Tibial nerve (tissue), 3 donors: Measurements from ENCODE around the gene COX19.
"Not testable (repeated sequence)": the region's sequence is repeated elsewhere in the genome, so short reads cannot be mapped to it uniquely, and the experiment has no call there.

Experiments used
- POLR2A ChIP-seq, 2 donors: fragments of 450-650 bp; IDR thresholded peaks; one replicate each; pipeline ENCODE4 v1.6.1; 2017; ENCODE audit warnings: antibody characterized with exemption in 2 of 2, mild to moderate bottlenecking in 2 of 2, moderate library complexity in 2 of 2
- TF ChIP-seq, protein P1 (sequence below), 5 experiments: fragments of 200-600 bp in 3 of 5; fragments of 450-650 bp in 2 of 5; sonication (generic) in 3 of 5; IDR thresholded peaks; one replicate each; pipeline ENCODE4 v1.5.1; 2016 to 2019; ENCODE audit warnings: antibody characterized with exemption in 5 of 5, mild to moderate bottlenecking in 3 of 5, moderate library complexity in 2 of 5

DNA sequence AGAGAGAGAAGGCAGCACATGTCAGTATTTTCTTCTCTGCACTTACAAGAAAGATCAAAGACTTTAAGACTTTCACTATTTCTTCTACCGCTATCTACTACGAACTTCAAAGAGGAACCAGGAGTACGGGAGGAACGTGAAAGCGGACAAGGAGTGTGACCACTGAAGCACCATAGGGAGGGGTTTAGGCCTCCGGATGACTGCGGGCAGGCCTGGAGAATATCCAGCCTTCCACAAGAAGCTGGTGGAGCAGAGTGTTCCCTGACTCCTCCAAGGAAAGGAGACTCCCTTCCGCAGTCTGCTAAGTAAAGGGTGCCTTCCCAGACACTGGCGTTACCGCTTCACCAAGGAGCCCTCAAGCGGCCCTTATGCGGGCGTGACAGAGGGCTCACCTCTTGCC is 14.4 kb downstream of the COX19 start:
- TF ChIP-seq, protein P1, sequence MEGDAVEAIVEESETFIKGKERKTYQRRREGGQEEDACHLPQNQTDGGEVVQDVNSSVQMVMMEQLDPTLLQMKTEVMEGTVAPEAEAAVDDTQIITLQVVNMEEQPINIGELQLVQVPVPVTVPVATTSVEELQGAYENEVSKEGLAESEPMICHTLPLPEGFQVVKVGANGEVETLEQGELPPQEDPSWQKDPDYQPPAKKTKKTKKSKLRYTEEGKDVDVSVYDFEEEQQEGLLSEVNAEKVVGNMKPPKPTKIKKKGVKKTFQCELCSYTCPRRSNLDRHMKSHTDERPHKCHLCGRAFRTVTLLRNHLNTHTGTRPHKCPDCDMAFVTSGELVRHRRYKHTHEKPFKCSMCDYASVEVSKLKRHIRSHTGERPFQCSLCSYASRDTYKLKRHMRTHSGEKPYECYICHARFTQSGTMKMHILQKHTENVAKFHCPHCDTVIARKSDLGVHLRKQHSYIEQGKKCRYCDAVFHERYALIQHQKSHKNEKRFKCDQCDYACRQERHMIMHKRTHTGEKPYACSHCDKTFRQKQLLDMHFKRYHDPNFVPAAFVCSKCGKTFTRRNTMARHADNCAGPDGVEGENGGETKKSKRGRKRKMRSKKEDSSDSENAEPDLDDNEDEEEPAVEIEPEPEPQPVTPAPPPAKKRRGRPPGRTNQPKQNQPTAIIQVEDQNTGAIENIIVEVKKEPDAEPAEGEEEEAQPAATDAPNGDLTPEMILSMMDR (IDR thresholded peaks at IDR 0.05), result not testable (repeated sequence)
- not testable (repeated sequence) for TF ChIP-seq POLR2A (IDR thresholded peaks at IDR 0.05)
